ENCODE measurements around the gene COCH. TPM values are rescaled to one million over a fixed set of nuclear protein-coding genes. Genes with fewer than 3 reads are reported as not detected.

COCH gene
- 0.33 and 0.58 TPM in 2 replicates for total RNA-seq

GRCh38 chr14:30874120-30874998 is at the start of gene COCH:
COCH (plus strand) TSS chr14:30874559; CDS start chr14:30874939, 380 bp downstream.

Other genes with a start within 250 kb of the COCH start
- 7.0 and 10.1 TPM in 2 replicates for gene AP4S1, start 151.1 kb downstream of the COCH start, total RNA-seq
- 53.6 and 65.5 TPM in 2 replicates for gene STRN3, start 151.8 kb downstream of the COCH start, total RNA-seq

Measured in smooth muscle cell of trachea (primary cell).